ENCODE measurements around the gene EIF3B.

EIF3B gene

DNA sequence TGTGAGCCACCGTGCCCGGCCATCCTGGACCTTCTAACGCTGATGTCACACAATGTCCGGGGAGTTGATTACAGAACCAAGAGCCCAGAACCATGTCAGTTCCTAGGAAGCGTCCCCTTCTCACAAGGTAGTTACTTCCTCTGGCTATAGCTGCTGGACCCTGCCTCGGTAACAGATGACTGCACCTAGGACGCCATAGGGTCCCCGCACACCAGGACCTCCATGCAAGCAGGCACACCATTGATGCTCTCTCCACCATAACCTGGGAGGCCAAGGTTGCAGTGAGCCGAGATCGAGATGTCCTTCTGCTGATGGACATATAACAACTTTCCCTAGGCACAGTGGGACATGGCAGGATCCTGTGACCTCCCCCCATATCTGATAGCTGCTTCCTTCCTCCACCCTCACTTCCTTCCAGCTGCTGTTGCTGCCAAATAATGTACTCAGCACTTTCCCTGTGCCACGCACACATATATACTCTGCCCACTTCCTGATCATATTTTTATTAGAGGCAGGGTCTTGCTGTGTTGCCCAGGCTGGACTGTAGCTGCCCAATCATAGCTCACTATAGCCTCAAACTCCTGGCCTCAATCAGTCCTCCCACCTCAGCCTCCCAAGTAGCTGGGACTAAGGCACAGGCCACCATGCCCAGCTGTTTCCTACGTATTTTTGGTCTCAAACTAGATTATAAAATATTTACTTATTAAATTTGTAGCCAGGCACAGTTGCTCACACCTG, 36.9 kb upstream of the EIF3B start:
- no peak for TF ChIP-seq EZH2phosphoT487 (IDR thresholded peaks at IDR 0.05; ENCODE audit: low read depth)
- TF ChIP-seq, protein P1, sequence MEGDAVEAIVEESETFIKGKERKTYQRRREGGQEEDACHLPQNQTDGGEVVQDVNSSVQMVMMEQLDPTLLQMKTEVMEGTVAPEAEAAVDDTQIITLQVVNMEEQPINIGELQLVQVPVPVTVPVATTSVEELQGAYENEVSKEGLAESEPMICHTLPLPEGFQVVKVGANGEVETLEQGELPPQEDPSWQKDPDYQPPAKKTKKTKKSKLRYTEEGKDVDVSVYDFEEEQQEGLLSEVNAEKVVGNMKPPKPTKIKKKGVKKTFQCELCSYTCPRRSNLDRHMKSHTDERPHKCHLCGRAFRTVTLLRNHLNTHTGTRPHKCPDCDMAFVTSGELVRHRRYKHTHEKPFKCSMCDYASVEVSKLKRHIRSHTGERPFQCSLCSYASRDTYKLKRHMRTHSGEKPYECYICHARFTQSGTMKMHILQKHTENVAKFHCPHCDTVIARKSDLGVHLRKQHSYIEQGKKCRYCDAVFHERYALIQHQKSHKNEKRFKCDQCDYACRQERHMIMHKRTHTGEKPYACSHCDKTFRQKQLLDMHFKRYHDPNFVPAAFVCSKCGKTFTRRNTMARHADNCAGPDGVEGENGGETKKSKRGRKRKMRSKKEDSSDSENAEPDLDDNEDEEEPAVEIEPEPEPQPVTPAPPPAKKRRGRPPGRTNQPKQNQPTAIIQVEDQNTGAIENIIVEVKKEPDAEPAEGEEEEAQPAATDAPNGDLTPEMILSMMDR (IDR thresholded peaks at IDR 0.05; ENCODE audit: low read depth, low read length) = no peak

GRCh38 chr7:2321020-2321419, 33.6 kb upstream of the EIF3B start:
- Histone ChIP-seq H3K36me3 (replicated peaks; ENCODE audit: low read depth, low read length) (no peaks in the 10 kb centered on the region), H2AFZ (ENCODE audit: low read depth, low read length) (no peak overlapping the region), H3K27ac (ENCODE audit: low read length) (no peak overlapping the region), H3K4me1 (ENCODE audit: low read length) (no peaks in the 10 kb centered on the region), H3K9ac (ENCODE audit: low read length) (no peak overlapping the region), H3K4me3 (ENCODE audit: low read length) (no peak overlapping the region), H3K4me2 (ENCODE audit: low read length) (no peak overlapping the region), H3K9me3 (ENCODE audit: insufficient read depth, low read length) (no peaks in the 10 kb centered on the region), H4K20me1 (ENCODE audit: insufficient read depth, low read length) (no peaks in the 10 kb centered on the region), H3K79me2 (ENCODE audit: low read length) (no peaks in the 10 kb centered on the region), H3K27me3 (ENCODE audit: low read depth, low read length) (no peaks in the 10 kb centered on the region)
- TF ChIP-seq, protein P1 (IDR thresholded peaks at IDR 0.05; ENCODE audit: low read depth, low read length) = no peak
- TF ChIP-seq EZH2phosphoT487 (IDR thresholded peaks at IDR 0.05; ENCODE audit: low read depth) = no peak

More for the DNA sequence above, 36.9 kb upstream of the EIF3B start:
- no peak overlapping the region for H3K4me2 ChIP-seq (ENCODE audit: low read length)
- H3K9me3 ChIP-seq (ENCODE audit: insufficient read depth, low read length) = no peaks in the 10 kb centered on the region
- H2AFZ ChIP-seq (ENCODE audit: low read depth, low read length) = no peak overlapping the region
- H3K79me2 ChIP-seq (ENCODE audit: low read length) = peaks cover 8% of the 10 kb centered on the region
- no peaks in the 10 kb centered on the region for H4K20me1 ChIP-seq (ENCODE audit: insufficient read depth, low read length)
- H3K9ac ChIP-seq (ENCODE audit: low read length) = no peak overlapping the region
- H3K36me3 ChIP-seq (replicated peaks; ENCODE audit: low read depth, low read length) = no peaks in the 10 kb centered on the region
- H3K4me1 ChIP-seq (ENCODE audit: low read length) = peaks cover under 1% of the 10 kb centered on the region; the same call in 1 of the 2 replicates
- H3K27ac ChIP-seq (ENCODE audit: low read length) = no peak overlapping the region
- no peaks in the 10 kb centered on the region for H3K27me3 ChIP-seq (ENCODE audit: low read depth, low read length)
- no peak overlapping the region for H3K4me3 ChIP-seq (ENCODE audit: low read length)

- no peak overlapping the region for H3K27ac ChIP-seq (ENCODE audit: low read length)
- H4K20me1 ChIP-seq (ENCODE audit: insufficient read depth, low read length) = no peaks in the 10 kb centered on the region
- H3K4me2 ChIP-seq (ENCODE audit: low read length) = no peak overlapping the region
- no peaks in the 10 kb centered on the region for H3K9me3 ChIP-seq (ENCODE audit: insufficient read depth, low read length)
- no peaks in the 10 kb centered on the region for H3K79me2 ChIP-seq (ENCODE audit: low read length)
- no peaks in the 10 kb centered on the region for H3K36me3 ChIP-seq (replicated peaks; ENCODE audit: low read depth, low read length)
- no peak overlapping the region for H3K9ac ChIP-seq (ENCODE audit: low read length)
- H3K4me1 ChIP-seq (ENCODE audit: low read length) = no peaks in the 10 kb centered on the region
- H3K4me3 ChIP-seq (ENCODE audit: low read length) = no peak overlapping the region
- H3K27me3 ChIP-seq (ENCODE audit: low read depth, low read length) = no peaks in the 10 kb centered on the region
- TF ChIP-seq EZH2phosphoT487 (IDR thresholded peaks at IDR 0.05; ENCODE audit: low read depth) = no peak
- TF ChIP-seq, protein P1 (IDR thresholded peaks at IDR 0.05; ENCODE audit: low read depth, low read length) = no peak
- H2AFZ ChIP-seq (ENCODE audit: low read depth, low read length) = no peak overlapping the region
Observed at GRCh38 chr7:2325162-2325561, 29.5 kb upstream of the EIF3B start.

DNA sequence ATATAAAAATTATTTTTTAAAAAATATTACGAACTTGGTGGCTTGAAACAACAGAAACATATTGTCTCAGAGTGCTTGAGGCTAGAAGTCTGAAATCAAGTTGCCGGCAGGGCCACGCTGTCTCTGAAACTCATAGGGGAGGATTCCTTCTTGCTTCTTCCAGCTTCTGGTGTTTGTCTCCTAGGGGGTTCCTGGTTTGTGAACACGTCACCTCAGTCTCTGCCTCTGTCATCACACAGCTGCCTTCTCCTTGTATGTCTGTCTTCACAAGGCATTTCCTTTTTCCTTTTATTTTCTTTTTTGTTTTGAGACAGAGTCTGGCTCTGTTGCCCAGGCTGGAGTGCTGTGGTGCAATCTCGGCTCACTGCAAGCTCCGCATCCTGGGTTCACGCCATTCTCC, 27.7 kb upstream of the EIF3B start:
- TF ChIP-seq, protein P1 (IDR thresholded peaks at IDR 0.05; ENCODE audit: low read depth, low read length) = no peak
- TF ChIP-seq EZH2phosphoT487 (IDR thresholded peaks at IDR 0.05; ENCODE audit: low read depth) = no peak
- H3K36me3 ChIP-seq (replicated peaks; ENCODE audit: low read depth, low read length) = no peaks in the 10 kb centered on the region
- H3K79me2 ChIP-seq (ENCODE audit: low read length) = no peaks in the 10 kb centered on the region
- no peak overlapping the region for H3K4me3 ChIP-seq (ENCODE audit: low read length)
- no peaks in the 10 kb centered on the region for H3K4me1 ChIP-seq (ENCODE audit: low read length)
- H3K9me3 ChIP-seq (ENCODE audit: insufficient read depth, low read length) = no peaks in the 10 kb centered on the region
- no peak overlapping the region for H3K27ac ChIP-seq (ENCODE audit: low read length)
- no peaks in the 10 kb centered on the region for H4K20me1 ChIP-seq (ENCODE audit: insufficient read depth, low read length)
- H3K27me3 ChIP-seq (ENCODE audit: low read depth, low read length) = no peaks in the 10 kb centered on the region
- H2AFZ ChIP-seq (ENCODE audit: low read depth, low read length) = no peak overlapping the region
- no peak overlapping the region for H3K4me2 ChIP-seq (ENCODE audit: low read length)
- no peak overlapping the region for H3K9ac ChIP-seq (ENCODE audit: low read length)
